Keratinocyte (primary cell): ENCODE measurements around the gene CELSR3.

Experiments
- CTCF ChIP-seq, 3 experiments: IDR thresholded peaks in 1 of 3; conservative IDR thresholded peaks in 1 of 3; optimal IDR thresholded peaks in 1 of 3; 2 replicates in 2 of 3; 3 replicates in 1 of 3; pipeline versions ENCODE3 to v1.5.1; 2011; ENCODE audit warnings: low read length in 3 of 3, mild to moderate bottlenecking in 3 of 3, moderate library complexity in 2 of 3, control low read depth in 1 of 3, inconsistent platforms in 1 of 3; ENCODE audit not compliant: insufficient read depth in 2 of 3; ENCODE audit errors: extremely low read depth in 1 of 3
- EZH2 ChIP-seq: IDR thresholded peaks from one replicate; pipeline ENCODE4 v1.6.1; 2012; ENCODE audit warnings: inconsistent platforms, mild to moderate bottlenecking, low read length, moderate library complexity

DNA sequence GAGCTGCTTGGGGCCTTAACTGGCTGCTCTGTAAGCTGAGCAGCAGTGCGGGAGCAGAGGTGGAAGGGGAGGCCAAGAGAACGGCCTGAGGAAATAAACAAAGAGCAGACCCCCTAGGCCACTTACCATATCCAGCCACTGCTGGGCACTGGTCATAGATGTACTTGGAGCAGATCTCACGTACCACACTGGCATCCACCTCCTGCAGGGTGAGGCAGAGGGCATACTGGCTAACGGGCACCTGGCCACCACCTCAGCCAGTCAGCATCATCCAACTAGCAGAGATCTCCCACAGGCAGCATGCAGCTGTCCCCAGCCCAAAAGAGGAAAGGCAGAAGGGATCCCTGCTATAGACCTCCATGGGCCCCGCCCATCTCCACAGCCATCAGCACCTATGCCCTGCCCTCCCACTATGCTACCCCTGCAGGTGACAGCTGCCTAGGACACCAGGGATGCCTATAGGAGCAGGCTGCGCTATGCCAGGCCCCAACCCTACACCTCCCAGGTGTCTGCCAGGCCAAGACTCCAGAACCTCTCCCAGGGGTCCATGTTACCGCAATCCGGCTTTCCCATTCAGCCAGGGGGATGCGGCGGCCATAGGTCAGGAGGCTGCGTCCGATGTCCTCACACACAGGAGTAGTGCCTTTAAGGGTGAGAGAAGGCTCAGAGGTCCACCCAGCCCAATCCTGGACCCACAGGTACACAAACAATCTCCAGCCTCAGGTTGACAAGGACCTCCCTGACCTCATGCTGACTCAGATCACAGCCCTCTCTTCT, 63.0 kb downstream of the CELSR3 start:
- TF ChIP-seq CTCF (optimal IDR thresholded peaks at IDR 0.05 in 1 of 3, IDR thresholded peaks at IDR 0.05 in 1 of 3, conservative IDR thresholded peaks at IDR 0.05 in 1 of 3; ENCODE audit: extremely low read depth in 1 of 3, insufficient read depth in 2 of 3, low read length in 3 of 3) (peak in 1 of 3 experiments; percentile 12), EZH2 (no peak)
